Adrenal gland (tissue), 5 donors: ENCODE measurements around the gene EFNB1.

Experiments
- POLR2A ChIP-seq, 2 donors: fragments of 450-650 bp; IDR thresholded peaks; one replicate each; pipeline ENCODE4 v1.6.1; 2017; ENCODE audit warnings: antibody characterized with exemption in 2 of 2, mild to moderate bottlenecking in 2 of 2, moderate library complexity in 1 of 2
- TF ChIP-seq, protein P1 (sequence below), 6 experiments: fragments of 450-650 bp in 4 of 6; fragments of 200-600 bp in 2 of 6; sonication (generic) in 1 of 6; IDR thresholded peaks; 1 replicate in 5 of 6; 2 replicates in 1 of 6; pipeline versions ENCODE4 v1.5.1 to v1.8.0; 2016 to 2021; ENCODE audit warnings: antibody characterized with exemption in 6 of 6, mild to moderate bottlenecking in 2 of 6, moderate library complexity in 1 of 6
- donor health status: DM: no; HTN: no; CAD: no.

DNA sequence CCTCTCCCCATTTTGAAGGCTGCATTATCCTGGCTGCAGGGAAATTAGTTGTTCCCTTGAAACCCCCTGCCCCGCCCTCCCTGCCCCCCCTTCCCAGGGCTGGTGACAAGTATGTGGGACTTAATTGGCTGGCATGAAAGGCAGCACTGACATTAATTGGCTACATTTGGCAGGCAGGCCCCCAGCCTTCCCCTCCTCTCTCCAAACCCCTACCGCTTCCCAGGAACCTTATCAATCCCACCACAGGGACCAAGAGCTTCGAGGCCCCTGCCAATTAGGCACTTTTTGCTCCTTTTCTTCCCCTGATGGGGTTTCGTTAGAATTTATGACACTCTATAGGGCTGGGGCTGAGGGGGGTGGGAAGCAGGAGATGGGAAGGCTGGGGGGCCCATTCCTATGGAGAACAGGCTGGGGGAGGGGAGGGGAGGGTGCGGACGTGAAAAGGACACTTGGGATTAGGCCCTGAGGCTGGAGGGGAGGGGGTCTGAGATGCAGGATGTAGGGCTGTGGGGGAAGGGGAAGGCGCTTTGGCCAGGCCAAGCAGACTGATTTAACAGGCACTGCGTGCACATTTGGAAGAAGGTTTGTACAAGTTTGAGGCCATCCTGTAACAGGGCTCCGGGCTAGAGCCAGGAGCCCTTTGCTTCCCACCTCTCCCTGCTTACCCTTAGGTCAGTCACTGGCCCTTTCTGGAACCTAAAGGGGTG is 52.2 kb downstream of the EFNB1 start:
- TF ChIP-seq, protein P1, sequence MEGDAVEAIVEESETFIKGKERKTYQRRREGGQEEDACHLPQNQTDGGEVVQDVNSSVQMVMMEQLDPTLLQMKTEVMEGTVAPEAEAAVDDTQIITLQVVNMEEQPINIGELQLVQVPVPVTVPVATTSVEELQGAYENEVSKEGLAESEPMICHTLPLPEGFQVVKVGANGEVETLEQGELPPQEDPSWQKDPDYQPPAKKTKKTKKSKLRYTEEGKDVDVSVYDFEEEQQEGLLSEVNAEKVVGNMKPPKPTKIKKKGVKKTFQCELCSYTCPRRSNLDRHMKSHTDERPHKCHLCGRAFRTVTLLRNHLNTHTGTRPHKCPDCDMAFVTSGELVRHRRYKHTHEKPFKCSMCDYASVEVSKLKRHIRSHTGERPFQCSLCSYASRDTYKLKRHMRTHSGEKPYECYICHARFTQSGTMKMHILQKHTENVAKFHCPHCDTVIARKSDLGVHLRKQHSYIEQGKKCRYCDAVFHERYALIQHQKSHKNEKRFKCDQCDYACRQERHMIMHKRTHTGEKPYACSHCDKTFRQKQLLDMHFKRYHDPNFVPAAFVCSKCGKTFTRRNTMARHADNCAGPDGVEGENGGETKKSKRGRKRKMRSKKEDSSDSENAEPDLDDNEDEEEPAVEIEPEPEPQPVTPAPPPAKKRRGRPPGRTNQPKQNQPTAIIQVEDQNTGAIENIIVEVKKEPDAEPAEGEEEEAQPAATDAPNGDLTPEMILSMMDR (IDR thresholded peaks at IDR 0.05) = no peak
- no peak for TF ChIP-seq POLR2A (IDR thresholded peaks at IDR 0.05)
